Measurements from ENCODE around the gene ZNF532. TPM values are rescaled to one million over a fixed set of nuclear protein-coding genes. Genes with fewer than 3 reads are reported as not detected.
A peak's percentile ranks its signal among the peaks of the same experiment; 100 is the strongest.

Gene ZNF532
- total and polyA plus RNA-seq, 2 donors from 2014 or later = 5.7 to 76.3 TPM

GRCh38 chr18:58934356-58934755, 69.7 kb downstream of the ZNF532 start:
- DNase-seq (no peak), FAIRE-seq (no peak)
- Histone ChIP-seq H3K27me3 (ENCODE audit: control insufficient read depth, insufficient read depth, low read length) (no peaks in the 10 kb centered on the region), H3K27ac (ENCODE audit: low read depth in 2 of 2, low read length in 2 of 2) (no peak overlapping the region), H3K9me3 (ENCODE audit: control insufficient read depth in 2 of 3, insufficient read depth in 1 of 3, low read length in 3 of 3) (no peaks in the 10 kb centered on the region), H3K4me3 (ENCODE audit: low read length in 3 of 3) (no peak overlapping the region), H3K4me1 (ENCODE audit: control insufficient read depth in 2 of 3, insufficient read depth in 2 of 3, low read depth in 1 of 3, low read length in 3 of 3) (peaks cover 0 to 3% (median 0%) of the 10 kb centered on the region in 3 donors), H3K9ac (ENCODE audit: low read length in 3 of 3) (no peak overlapping the region), H3K36me3 (ENCODE audit: control insufficient read depth in 2 of 3, insufficient read depth in 3 of 3, low read length in 3 of 3) (peaks cover 2 to 7% (median 5%) of the 10 kb centered on the region in 3 donors)
- TF ChIP-seq, protein P1, sequence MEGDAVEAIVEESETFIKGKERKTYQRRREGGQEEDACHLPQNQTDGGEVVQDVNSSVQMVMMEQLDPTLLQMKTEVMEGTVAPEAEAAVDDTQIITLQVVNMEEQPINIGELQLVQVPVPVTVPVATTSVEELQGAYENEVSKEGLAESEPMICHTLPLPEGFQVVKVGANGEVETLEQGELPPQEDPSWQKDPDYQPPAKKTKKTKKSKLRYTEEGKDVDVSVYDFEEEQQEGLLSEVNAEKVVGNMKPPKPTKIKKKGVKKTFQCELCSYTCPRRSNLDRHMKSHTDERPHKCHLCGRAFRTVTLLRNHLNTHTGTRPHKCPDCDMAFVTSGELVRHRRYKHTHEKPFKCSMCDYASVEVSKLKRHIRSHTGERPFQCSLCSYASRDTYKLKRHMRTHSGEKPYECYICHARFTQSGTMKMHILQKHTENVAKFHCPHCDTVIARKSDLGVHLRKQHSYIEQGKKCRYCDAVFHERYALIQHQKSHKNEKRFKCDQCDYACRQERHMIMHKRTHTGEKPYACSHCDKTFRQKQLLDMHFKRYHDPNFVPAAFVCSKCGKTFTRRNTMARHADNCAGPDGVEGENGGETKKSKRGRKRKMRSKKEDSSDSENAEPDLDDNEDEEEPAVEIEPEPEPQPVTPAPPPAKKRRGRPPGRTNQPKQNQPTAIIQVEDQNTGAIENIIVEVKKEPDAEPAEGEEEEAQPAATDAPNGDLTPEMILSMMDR (IDR thresholded peaks at IDR 0.05; ENCODE audit: borderline replicate concordance, extremely low read depth, insufficient read depth) = no peak
- intact Hi-C loops (cut with DNase I) = no loop called here

DNA sequence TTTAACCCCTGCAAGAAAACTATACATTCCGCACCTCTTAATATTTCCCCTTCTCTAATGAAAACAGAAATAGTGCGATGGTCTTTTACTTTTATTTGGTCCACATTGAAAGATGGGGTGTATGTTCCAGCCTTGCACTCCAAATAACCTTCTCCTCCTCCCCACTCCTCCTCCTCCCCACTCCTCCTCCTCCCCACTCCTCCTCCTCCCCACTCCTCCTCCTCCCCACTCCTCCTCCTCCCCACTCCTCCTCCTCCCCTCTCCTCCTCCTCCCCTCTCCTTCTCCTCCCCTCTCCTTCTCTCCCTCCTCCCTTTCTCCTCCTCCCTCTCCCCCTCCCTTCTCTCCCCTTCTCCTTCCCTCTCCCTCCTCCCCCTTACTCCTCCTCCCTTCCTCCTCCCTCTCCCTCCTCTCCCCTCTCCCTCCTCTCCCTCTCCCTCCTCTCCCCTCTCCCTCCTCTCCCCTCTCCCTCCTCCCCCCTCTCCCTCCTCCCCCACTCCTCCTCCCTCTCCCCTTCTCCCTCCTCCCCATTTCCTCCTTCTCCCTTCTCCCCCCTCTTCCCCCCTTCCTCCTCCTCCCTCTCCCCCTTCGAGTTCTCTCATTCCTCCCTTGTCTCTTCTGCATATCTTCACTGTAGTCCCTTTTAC, 70.4 kb downstream of the ZNF532 start:
- Histone ChIP-seq H3K4me3 (ENCODE audit: low read length in 3 of 3) (no peak overlapping the region), H3K27ac (ENCODE audit: low read depth in 2 of 2, low read length in 2 of 2) (no peak overlapping the region), H3K9me3 (ENCODE audit: control insufficient read depth in 2 of 3, insufficient read depth in 1 of 3, low read length in 3 of 3) (peaks cover 0 to 2% (median 0%) of the 10 kb centered on the region in 3 donors), H3K4me1 (ENCODE audit: control insufficient read depth in 2 of 3, insufficient read depth in 2 of 3, low read depth in 1 of 3, low read length in 3 of 3) (no peaks in the 10 kb centered on the region), H3K36me3 (ENCODE audit: control insufficient read depth in 2 of 3, insufficient read depth in 3 of 3, low read length in 3 of 3) (peaks cover 2 to 9% (median 5%) of the 10 kb centered on the region in 3 donors), H3K27me3 (ENCODE audit: control insufficient read depth, insufficient read depth, low read length) (no peaks in the 10 kb centered on the region), H3K9ac (ENCODE audit: low read length in 3 of 3) (no peak overlapping the region)
- TF ChIP-seq, protein P1 (IDR thresholded peaks at IDR 0.05; ENCODE audit: borderline replicate concordance, extremely low read depth, insufficient read depth) = no peak
- DNase-seq (no peak), FAIRE-seq (no peak)
- intact Hi-C loops (cut with DNase I) = no loop called here

- Histone ChIP-seq H3K9me3 (ENCODE audit: control insufficient read depth in 2 of 3, insufficient read depth in 1 of 3, low read length in 3 of 3) (peaks cover 0 to 2% (median 0%) of the 10 kb centered on the region in 3 donors), H3K9ac (ENCODE audit: low read length in 3 of 3) (no peak overlapping the region), H3K4me1 (ENCODE audit: control insufficient read depth in 2 of 3, insufficient read depth in 2 of 3, low read depth in 1 of 3, low read length in 3 of 3) (no peaks in the 10 kb centered on the region), H3K36me3 (ENCODE audit: control insufficient read depth in 2 of 3, insufficient read depth in 3 of 3, low read length in 3 of 3) (peaks cover 5 to 9% (median 9%) of the 10 kb centered on the region in 3 donors), H3K4me3 (ENCODE audit: low read length in 3 of 3) (no peak overlapping the region), H3K27ac (ENCODE audit: low read depth in 2 of 2, low read length in 2 of 2) (peak overlapping the region in 1 of 2 donors; percentile 41), H3K27me3 (ENCODE audit: control insufficient read depth, insufficient read depth, low read length) (no peaks in the 10 kb centered on the region)
- DNase-seq (peak in 1 of 5 donors; percentile 60), FAIRE-seq (no peak)
- TF ChIP-seq, protein P1 (IDR thresholded peaks at IDR 0.05; ENCODE audit: borderline replicate concordance, extremely low read depth, insufficient read depth) = no peak
- intact Hi-C loops (cut with DNase I) = no loop called here
These were observed 72.6 kb downstream of the ZNF532 start for GRCh38 chr18:58937071-58937886.
